ENCODE measurements around the gene RASSF3.

DNA sequence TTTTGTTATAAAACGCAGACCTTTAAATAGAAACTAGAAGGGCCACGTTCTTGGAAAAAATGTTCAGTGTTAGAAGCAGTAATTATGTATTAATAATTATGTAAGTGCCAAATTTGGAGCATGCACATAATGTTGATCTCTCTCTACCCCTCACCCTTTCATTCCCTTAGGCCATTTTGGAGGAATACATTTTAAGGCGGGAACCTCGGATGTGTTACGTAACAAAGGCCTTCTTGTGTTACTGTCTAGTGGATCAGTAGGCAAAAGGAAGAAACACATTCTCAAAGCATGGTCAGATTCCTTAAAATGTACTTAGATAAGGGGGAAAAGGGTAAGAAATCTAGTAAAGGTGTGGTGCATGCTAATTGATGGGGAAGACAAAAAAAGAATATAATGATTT lies 52.7 kb downstream of the RASSF3 start:
- TF ChIP-seq NFIC (IDR thresholded peaks at IDR 0.05) (no peak), EP300 (IDR thresholded peaks at IDR 0.05; ENCODE audit: borderline replicate concordance) (no peak), TEAD4 (IDR thresholded peaks at IDR 0.05) (no peak), TAF1 (IDR thresholded peaks at IDR 0.05; ENCODE audit: low read depth) (no peak), RAD21 (IDR thresholded peaks at IDR 0.05; ENCODE audit: low read depth) (no peak), TCF12 (IDR thresholded peaks at IDR 0.05; ENCODE audit: low read depth) (no peak), CEBPB (IDR thresholded peaks at IDR 0.05) (peak; percentile 65; the same call in 1 of the 2 replicates), FOXM1 (IDR thresholded peaks at IDR 0.05; ENCODE audit: borderline replicate concordance, low read depth) (no peak), CREB1 (IDR thresholded peaks at IDR 0.05; ENCODE audit: low read depth) (no peak), EGR1 (IDR thresholded peaks at IDR 0.05) (no peak), YY1 (IDR thresholded peaks at IDR 0.05; ENCODE audit: low read depth) (no peak)
- TF ChIP-seq, protein P1, sequence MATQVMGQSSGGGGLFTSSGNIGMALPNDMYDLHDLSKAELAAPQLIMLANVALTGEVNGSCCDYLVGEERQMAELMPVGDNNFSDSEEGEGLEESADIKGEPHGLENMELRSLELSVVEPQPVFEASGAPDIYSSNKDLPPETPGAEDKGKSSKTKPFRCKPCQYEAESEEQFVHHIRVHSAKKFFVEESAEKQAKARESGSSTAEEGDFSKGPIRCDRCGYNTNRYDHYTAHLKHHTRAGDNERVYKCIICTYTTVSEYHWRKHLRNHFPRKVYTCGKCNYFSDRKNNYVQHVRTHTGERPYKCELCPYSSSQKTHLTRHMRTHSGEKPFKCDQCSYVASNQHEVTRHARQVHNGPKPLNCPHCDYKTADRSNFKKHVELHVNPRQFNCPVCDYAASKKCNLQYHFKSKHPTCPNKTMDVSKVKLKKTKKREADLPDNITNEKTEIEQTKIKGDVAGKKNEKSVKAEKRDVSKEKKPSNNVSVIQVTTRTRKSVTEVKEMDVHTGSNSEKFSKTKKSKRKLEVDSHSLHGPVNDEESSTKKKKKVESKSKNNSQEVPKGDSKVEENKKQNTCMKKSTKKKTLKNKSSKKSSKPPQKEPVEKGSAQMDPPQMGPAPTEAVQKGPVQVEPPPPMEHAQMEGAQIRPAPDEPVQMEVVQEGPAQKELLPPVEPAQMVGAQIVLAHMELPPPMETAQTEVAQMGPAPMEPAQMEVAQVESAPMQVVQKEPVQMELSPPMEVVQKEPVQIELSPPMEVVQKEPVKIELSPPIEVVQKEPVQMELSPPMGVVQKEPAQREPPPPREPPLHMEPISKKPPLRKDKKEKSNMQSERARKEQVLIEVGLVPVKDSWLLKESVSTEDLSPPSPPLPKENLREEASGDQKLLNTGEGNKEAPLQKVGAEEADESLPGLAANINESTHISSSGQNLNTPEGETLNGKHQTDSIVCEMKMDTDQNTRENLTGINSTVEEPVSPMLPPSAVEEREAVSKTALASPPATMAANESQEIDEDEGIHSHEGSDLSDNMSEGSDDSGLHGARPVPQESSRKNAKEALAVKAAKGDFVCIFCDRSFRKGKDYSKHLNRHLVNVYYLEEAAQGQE (IDR thresholded peaks at IDR 0.05; ENCODE audit: low read depth) = no peak
- TF ChIP-seq, protein P2, sequence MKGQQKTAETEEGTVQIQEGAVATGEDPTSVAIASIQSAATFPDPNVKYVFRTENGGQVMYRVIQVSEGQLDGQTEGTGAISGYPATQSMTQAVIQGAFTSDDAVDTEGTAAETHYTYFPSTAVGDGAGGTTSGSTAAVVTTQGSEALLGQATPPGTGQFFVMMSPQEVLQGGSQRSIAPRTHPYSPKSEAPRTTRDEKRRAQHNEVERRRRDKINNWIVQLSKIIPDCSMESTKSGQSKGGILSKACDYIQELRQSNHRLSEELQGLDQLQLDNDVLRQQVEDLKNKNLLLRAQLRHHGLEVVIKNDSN (IDR thresholded peaks at IDR 0.05) = no peak
- TF ChIP-seq, protein P3, sequence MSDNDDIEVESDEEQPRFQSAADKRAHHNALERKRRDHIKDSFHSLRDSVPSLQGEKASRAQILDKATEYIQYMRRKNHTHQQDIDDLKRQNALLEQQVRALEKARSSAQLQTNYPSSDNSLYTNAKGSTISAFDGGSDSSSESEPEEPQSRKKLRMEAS (IDR thresholded peaks at IDR 0.05) = no peak

Data from Ishikawa (cell line).